ENCODE results near the gene ANKRD63. TPM values are rescaled to one million over a fixed set of nuclear protein-coding genes. Genes with fewer than 3 reads are reported as not detected.

The ANKRD63 gene
- total and polyA plus RNA-seq, 10 of the 15 experiments (the other 5 are each of a cell fraction or from before 2014, with no cell fraction given) = not detected

DNA sequence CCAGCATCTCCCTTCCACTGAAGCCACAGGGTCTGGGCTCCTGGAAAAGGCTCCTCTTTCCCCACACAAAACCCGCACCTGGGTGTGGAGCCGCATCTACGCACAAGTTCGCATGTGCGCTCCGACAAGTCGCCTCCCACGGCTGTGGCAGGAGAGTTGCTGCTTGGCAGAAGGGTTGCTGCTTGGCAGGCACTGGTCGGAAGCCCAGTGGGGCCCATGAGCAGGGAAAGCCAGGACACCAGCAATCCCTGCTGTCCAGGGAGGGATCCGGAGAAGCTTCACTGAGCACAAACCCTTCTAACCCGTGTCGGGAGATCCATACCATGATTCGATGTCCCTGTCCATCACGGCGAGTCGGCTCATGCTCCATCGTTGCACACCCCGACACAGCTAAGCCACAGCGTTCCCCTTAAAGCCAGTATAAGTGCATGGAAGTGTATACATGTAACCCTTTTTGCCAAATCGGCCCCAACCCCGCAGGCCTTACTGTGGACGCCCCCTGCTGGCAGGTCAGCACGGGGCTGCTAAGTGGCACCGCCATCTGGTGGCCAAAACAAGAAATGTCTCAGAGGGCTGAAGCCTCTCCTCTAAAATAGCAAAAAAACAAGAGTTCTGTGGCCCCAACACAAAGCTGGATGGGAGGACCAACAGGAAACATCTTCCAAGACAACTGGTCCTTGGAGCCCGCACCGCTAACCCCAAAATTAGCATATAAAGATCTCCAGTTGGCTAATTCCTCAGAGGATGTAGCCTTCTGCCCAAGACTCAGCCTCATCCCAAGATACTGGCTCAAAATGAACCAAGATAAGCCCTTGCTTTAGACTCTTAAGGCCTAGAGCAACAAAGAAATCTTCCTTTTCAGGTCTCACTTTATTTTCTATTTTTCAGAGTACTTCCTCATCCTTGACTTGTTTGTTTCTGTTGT lies 8.3 kb downstream of the ANKRD63 start:
- Histone ChIP-seq H3K9ac (ENCODE audit: control insufficient read depth, insufficient read depth, low read length) (no peak overlapping the region), H3K79me2 (ENCODE audit: control insufficient read depth, insufficient read depth, low read length) (no peaks in the 10 kb centered on the region), H3K4me1 (ENCODE audit: control insufficient read depth, insufficient read depth, low read length) (peaks cover 6% of the 10 kb centered on the region), H2AFZ (ENCODE audit: control insufficient read depth, low read depth, low read length) (no peak overlapping the region), H3K27ac (ENCODE audit: control insufficient read depth, insufficient read depth) (no peak overlapping the region), H4K20me1 (ENCODE audit: control insufficient read depth, insufficient read depth) (no peaks in the 10 kb centered on the region), H3K36me3 (ENCODE audit: control insufficient read depth in 2 of 2, insufficient read depth in 2 of 2, low read length in 1 of 2) (no peaks in the 10 kb centered on the region), H3K4me2 (ENCODE audit: control insufficient read depth, insufficient read depth) (no peak overlapping the region), H3K9me3 (replicated peaks; ENCODE audit: control insufficient read depth, insufficient read depth, low read length) (no peaks in the 10 kb centered on the region), H3K4me3 (no peak overlapping the region), H3K27me3 (replicated peaks in 1 of 2; ENCODE audit: control insufficient read depth in 2 of 2, insufficient read depth in 2 of 2, low read length in 1 of 2) (0 out of 4 replicates have a peak, but pooled peaks cover 0 to 2% of the 10 kb centered on the region in 2 experiments)
- ChIA-PET POLR2A (interaction anchor here (0.7 to 1.5 kb wide), 3 partner anchors 91 to 227 kb away, joined by 3 read pairs; no protein-coding TSS in a partner anchor), RAD21 (ENCODE audit: unreplicated experiment) (interaction anchor here (0.6 to 4.5 kb wide), 20 partner anchors 17 to 487 kb away, joined by 3 to 79 read pairs (median 4); partner anchors contain the start of genes PAK6, PLCB2 and SRP14), CTCF (interaction anchor here (0.5 to 11.7 kb wide), 64 partner anchors 9 to 492 kb away, joined by 3 to 296 read pairs (median 4); partner anchors contain the start of genes BUB1B, CCDC9B, FSIP1 and INAFM2), SMC1A (ENCODE audit: uncharacterized antibody, unreplicated experiment) (interaction anchor here (0.6 to 6.4 kb wide), 29 partner anchors 9 to 487 kb away, joined by 3 to 98 read pairs (median 4); partner anchors contain the start of genes PLCB2 and SRP14)
- in situ Hi-C loops (cut with MboI) = loop anchor here (5.0 to 10.0 kb wide), 5 partner anchors 38 to 490 kb away; partner anchors contain the start of gene FSIP1
- BruUV-seq (replicated peaks) = no TSS peak
- intact Hi-C loops (cut with micrococcal nuclease; ENCODE audit: unreplicated experiment) = loop anchor here (1.0 to 10.0 kb wide), 6 partner anchors 57 to 488 kb away; partner anchors contain the start of gene BMF
- ATAC-seq (peak; percentile 78), DNase-seq (ENCODE audit: low read depth, low spot score) (peak; percentile 19), FAIRE-seq (peak; percentile 95)
- 47% methylated on average over 26 of the region's 26 CpGs for WGBS (ENCODE audit: insufficient coverage, insufficient replicate concordance, low lambda C conversion rate, missing lambda C conversion rate)
- TF ChIP-seq, protein P1, sequence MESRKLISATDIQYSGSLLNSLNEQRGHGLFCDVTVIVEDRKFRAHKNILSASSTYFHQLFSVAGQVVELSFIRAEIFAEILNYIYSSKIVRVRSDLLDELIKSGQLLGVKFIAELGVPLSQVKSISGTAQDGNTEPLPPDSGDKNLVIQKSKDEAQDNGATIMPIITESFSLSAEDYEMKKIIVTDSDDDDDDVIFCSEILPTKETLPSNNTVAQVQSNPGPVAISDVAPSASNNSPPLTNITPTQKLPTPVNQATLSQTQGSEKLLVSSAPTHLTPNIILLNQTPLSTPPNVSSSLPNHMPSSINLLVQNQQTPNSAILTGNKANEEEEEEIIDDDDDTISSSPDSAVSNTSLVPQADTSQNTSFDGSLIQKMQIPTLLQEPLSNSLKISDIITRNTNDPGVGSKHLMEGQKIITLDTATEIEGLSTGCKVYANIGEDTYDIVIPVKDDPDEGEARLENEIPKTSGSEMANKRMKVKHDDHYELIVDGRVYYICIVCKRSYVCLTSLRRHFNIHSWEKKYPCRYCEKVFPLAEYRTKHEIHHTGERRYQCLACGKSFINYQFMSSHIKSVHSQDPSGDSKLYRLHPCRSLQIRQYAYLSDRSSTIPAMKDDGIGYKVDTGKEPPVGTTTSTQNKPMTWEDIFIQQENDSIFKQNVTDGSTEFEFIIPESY (IDR thresholded peaks at IDR 0.05) = no peak
- TF ChIP-seq ZNF24 (IDR thresholded peaks at IDR 0.05) (peak; percentile 70), ESRRA (IDR thresholded peaks at IDR 0.05; ENCODE audit: low read length) (no peak), IRF4 (IDR thresholded peaks at IDR 0.05; ENCODE audit: low read depth, low read length) (no peak), BCL11A (IDR thresholded peaks at IDR 0.05; ENCODE audit: low read depth, low read length) (no peak), TCF12 (IDR thresholded peaks at IDR 0.05; ENCODE audit: low read depth, low read length) (no peak), TBL1XR1 (IDR thresholded peaks at IDR 0.05; ENCODE audit: low read depth, low read length) (no peak), RELA (IDR thresholded peaks at IDR 0.05; ENCODE audit: borderline replicate concordance, partially characterized antibody) (no peak), TAF1 (IDR thresholded peaks at IDR 0.05; ENCODE audit: borderline replicate concordance, low read depth, low read length) (no peak), FOS (IDR thresholded peaks at IDR 0.05; ENCODE audit: borderline replicate concordance, extremely low read depth, insufficient read length) (no peak), ZNF217 (IDR thresholded peaks at IDR 0.05) (no peak)
- TF ChIP-seq, protein P2, sequence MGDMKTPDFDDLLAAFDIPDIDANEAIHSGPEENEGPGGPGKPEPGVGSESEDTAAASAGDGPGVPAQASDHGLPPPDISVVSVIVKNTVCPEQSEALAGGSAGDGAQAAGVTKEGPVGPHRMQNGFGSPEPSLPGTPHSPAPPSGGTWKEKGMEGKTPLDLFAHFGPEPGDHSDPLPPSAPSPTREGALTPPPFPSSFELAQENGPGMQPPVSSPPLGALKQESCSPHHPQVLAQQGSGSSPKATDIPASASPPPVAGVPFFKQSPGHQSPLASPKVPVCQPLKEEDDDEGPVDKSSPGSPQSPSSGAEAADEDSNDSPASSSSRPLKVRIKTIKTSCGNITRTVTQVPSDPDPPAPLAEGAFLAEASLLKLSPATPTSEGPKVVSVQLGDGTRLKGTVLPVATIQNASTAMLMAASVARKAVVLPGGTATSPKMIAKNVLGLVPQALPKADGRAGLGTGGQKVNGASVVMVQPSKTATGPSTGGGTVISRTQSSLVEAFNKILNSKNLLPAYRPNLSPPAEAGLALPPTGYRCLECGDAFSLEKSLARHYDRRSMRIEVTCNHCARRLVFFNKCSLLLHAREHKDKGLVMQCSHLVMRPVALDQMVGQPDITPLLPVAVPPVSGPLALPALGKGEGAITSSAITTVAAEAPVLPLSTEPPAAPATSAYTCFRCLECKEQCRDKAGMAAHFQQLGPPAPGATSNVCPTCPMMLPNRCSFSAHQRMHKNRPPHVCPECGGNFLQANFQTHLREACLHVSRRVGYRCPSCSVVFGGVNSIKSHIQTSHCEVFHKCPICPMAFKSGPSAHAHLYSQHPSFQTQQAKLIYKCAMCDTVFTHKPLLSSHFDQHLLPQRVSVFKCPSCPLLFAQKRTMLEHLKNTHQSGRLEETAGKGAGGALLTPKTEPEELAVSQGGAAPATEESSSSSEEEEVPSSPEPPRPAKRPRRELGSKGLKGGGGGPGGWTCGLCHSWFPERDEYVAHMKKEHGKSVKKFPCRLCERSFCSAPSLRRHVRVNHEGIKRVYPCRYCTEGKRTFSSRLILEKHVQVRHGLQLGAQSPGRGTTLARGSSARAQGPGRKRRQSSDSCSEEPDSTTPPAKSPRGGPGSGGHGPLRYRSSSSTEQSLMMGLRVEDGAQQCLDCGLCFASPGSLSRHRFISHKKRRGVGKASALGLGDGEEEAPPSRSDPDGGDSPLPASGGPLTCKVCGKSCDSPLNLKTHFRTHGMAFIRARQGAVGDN (IDR thresholded peaks at IDR 0.05) = no peak
- TF ChIP-seq, protein P3, sequence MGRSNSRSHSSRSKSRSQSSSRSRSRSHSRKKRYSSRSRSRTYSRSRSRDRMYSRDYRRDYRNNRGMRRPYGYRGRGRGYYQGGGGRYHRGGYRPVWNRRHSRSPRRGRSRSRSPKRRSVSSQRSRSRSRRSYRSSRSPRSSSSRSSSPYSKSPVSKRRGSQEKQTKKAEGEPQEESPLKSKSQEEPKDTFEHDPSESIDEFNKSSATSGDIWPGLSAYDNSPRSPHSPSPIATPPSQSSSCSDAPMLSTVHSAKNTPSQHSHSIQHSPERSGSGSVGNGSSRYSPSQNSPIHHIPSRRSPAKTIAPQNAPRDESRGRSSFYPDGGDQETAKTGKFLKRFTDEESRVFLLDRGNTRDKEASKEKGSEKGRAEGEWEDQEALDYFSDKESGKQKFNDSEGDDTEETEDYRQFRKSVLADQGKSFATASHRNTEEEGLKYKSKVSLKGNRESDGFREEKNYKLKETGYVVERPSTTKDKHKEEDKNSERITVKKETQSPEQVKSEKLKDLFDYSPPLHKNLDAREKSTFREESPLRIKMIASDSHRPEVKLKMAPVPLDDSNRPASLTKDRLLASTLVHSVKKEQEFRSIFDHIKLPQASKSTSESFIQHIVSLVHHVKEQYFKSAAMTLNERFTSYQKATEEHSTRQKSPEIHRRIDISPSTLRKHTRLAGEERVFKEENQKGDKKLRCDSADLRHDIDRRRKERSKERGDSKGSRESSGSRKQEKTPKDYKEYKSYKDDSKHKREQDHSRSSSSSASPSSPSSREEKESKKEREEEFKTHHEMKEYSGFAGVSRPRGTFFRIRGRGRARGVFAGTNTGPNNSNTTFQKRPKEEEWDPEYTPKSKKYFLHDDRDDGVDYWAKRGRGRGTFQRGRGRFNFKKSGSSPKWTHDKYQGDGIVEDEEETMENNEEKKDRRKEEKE (IDR thresholded peaks at IDR 0.05) = no peak

All from GM12878 (cell line).